ENCODE measurements around the gene SUCO.

DNA sequence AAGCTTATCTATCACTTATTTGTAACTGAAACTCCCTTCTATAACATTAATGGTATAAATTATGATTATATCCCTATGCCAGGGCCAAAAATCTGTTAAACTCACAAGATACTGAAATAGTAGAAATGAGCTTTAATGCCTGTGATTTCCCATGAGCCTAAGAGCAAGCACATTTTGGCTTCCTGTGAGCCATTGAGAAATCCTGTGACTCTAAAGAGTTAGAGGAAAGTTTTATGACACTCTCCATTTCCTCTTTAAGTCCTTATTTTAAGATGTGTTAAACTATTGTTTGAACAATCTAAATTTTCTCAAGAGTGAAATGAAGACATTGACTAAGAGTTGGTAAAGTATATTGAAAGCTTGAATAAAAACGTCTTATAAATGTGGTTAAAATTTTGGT, 45.6 kb downstream of the SUCO start:
- TF ChIP-seq EZH2 (IDR thresholded peaks at IDR 0.05; ENCODE audit: borderline replicate concordance, low read length): no peak
- TF ChIP-seq, protein P1, sequence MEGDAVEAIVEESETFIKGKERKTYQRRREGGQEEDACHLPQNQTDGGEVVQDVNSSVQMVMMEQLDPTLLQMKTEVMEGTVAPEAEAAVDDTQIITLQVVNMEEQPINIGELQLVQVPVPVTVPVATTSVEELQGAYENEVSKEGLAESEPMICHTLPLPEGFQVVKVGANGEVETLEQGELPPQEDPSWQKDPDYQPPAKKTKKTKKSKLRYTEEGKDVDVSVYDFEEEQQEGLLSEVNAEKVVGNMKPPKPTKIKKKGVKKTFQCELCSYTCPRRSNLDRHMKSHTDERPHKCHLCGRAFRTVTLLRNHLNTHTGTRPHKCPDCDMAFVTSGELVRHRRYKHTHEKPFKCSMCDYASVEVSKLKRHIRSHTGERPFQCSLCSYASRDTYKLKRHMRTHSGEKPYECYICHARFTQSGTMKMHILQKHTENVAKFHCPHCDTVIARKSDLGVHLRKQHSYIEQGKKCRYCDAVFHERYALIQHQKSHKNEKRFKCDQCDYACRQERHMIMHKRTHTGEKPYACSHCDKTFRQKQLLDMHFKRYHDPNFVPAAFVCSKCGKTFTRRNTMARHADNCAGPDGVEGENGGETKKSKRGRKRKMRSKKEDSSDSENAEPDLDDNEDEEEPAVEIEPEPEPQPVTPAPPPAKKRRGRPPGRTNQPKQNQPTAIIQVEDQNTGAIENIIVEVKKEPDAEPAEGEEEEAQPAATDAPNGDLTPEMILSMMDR (conservative IDR thresholded peaks at IDR 0.05 in 1 of 2, IDR thresholded peaks at IDR 0.05 in 1 of 2; ENCODE audit: extremely low read depth in 1 of 2, insufficient read depth in 1 of 2, low read depth in 1 of 2, low read length in 2 of 2): no peak

All from mammary epithelial cell (primary cell).